IMR-90 (cell line): Measurements from ENCODE around the gene MLYCD. TPM values are rescaled to one million over a fixed set of nuclear protein-coding genes. Genes with fewer than 3 reads are reported as not detected.

Experiments
- ATAC-seq: fragments of 200-7000 bp; cut with Tn5 transposase; 2 replicates; pipeline ENCODE4 v1.9.1; 2020; ENCODE audit warnings: low read depth, mild to moderate bottlenecking, moderate library complexity
- BruUV-seq: library from RNA; stranded (reverse); fragments of 400-500 nt; replicated peaks from 2 replicates; lab custom pipeline; 2021; lab: Mats Ljungman, UMichigan
- CTCF ChIA-PET: fragments of 300-600 bp; formaldehyde crosslinking; extraction: SDS; loops from one replicate; lab custom pipeline; 2021; ENCODE audit warnings: antibody characterized with exemption; lab: Yijun Ruan, JAX
- POLR2A ChIA-PET: fragments of 300-600 bp; sonication (Branson Sonifier 250); formaldehyde crosslinking; loops from one replicate; lab custom pipeline; 2022; ENCODE audit warnings: antibody characterized with exemption; ENCODE audit not compliant: unreplicated experiment; lab: Charles Lee
- DNase-seq: peaks from one replicate; pipeline ENCODE4 v3.0.0; 2013
- H2AFZ ChIP-seq: replicated peaks from 2 replicates; pipeline ENCODE3; 2013; ENCODE audit warnings: low read length, mild to moderate bottlenecking; ENCODE audit not compliant: poor library complexity
- H2AK5ac ChIP-seq: 2 replicates; pipeline ENCODE4 v1.6.1; 2013; ENCODE audit warnings: low read depth, low read length, inconsistent platforms
- H2AK9ac ChIP-seq: replicated peaks from 2 replicates; pipeline ENCODE3; 2013; ENCODE audit warnings: mild to moderate bottlenecking, low read depth, low read length, moderate library complexity; ENCODE audit not compliant: poor library complexity
- H2BK120ac ChIP-seq: 2 replicates; pipeline ENCODE4 v1.6.1; 2013; ENCODE audit warnings: low read depth, low read length, inconsistent platforms
- H2BK15ac ChIP-seq: 3 replicates; pipeline ENCODE4 v1.6.1; 2013; ENCODE audit warnings: low read depth, low read length, inconsistent platforms
- H2BK20ac ChIP-seq: 2 replicates; pipeline ENCODE4 v1.6.1; 2013; ENCODE audit warnings: low read depth, mild to moderate bottlenecking, inconsistent platforms, low read length, moderate library complexity
- H2BK5ac ChIP-seq: 2 replicates; pipeline ENCODE4 v1.6.1; 2013; ENCODE audit warnings: mild to moderate bottlenecking, low read depth, low read length, inconsistent platforms; ENCODE audit not compliant: poor library complexity, severe bottlenecking
- H3K14ac ChIP-seq: replicated peaks from 2 replicates; pipeline ENCODE4 v1.6.1; 2013; ENCODE audit warnings: low read depth, low read length, inconsistent platforms
- H3K18ac ChIP-seq: 2 replicates; pipeline ENCODE4 v1.6.1; 2013; ENCODE audit warnings: low read depth, low read length, control low read depth
- H3K23ac ChIP-seq: 2 replicates; pipeline ENCODE4 v1.6.1; 2013; ENCODE audit warnings: low read depth, low read length, inconsistent platforms
- H3K27ac ChIP-seq: 2 replicates; pipeline ENCODE4 v1.5.1; 2013; ENCODE audit warnings: mild to moderate bottlenecking, control low read depth, low read length; ENCODE audit not compliant: insufficient read depth
- H3K27me3 ChIP-seq: 2 replicates; pipeline ENCODE4 v1.6.1; 2013; ENCODE audit warnings: low read length; ENCODE audit not compliant: control insufficient read depth, insufficient read depth
- H3K36me3 ChIP-seq: 2 replicates; pipeline ENCODE4 v1.6.1; 2013; ENCODE audit warnings: low read length, mixed read lengths; ENCODE audit not compliant: control insufficient read depth, insufficient read depth
- H3K4ac ChIP-seq: 2 replicates; pipeline ENCODE4 v1.6.1; 2013; ENCODE audit warnings: low read depth, low read length, inconsistent platforms
- H3K4me1 ChIP-seq: 2 replicates; pipeline ENCODE4 v1.6.1; 2013; ENCODE audit warnings: low read length, mixed read lengths; ENCODE audit not compliant: control insufficient read depth, insufficient read depth
- H3K4me2 ChIP-seq: 2 replicates; pipeline ENCODE4 v1.6.1; 2013; ENCODE audit warnings: low read depth, mild to moderate bottlenecking, control low read depth, low read length, moderate library complexity
- H3K4me3 ChIP-seq: 2 replicates; pipeline ENCODE4 v1.5.1; 2013; ENCODE audit warnings: low read depth, mild to moderate bottlenecking, control low read depth, low read length, moderate library complexity; ENCODE audit not compliant: insufficient read depth
- H3K56ac ChIP-seq: 2 replicates; pipeline ENCODE4 v1.6.1; 2013; ENCODE audit warnings: low read length, inconsistent platforms; ENCODE audit not compliant: insufficient read depth; ENCODE audit errors: extremely low read depth
- H3K79me1 ChIP-seq, 2 experiments: 2 replicates each; pipeline ENCODE4 v1.6.1; 2013; ENCODE audit warnings: low read length in 2 of 2, inconsistent platforms in 1 of 2, low read depth in 1 of 2
- H3K9ac ChIP-seq: 2 replicates; pipeline ENCODE4 v1.6.1; 2013; ENCODE audit warnings: low read depth, low read length, control low read depth
- H3K9me1 ChIP-seq: 2 replicates; pipeline ENCODE4 v1.6.1; 2013; ENCODE audit warnings: low read length, inconsistent platforms; ENCODE audit not compliant: insufficient read depth
- H3K9me3 ChIP-seq: 2 replicates; pipeline ENCODE4 v1.6.1; 2013; ENCODE audit warnings: low read length; ENCODE audit not compliant: control insufficient read depth, insufficient read depth
- H4K20me1 ChIP-seq: 2 replicates; pipeline ENCODE4 v1.6.1; 2013; ENCODE audit warnings: low read length, inconsistent platforms; ENCODE audit not compliant: insufficient read depth
- H4K5ac ChIP-seq: 2 replicates; pipeline ENCODE4 v1.6.1; 2013; ENCODE audit warnings: mild to moderate bottlenecking, low read depth, low read length, control low read depth
- H4K8ac ChIP-seq, 2 experiments: 2 replicates each; pipeline ENCODE4 v1.6.1; 2013; ENCODE audit warnings: low read depth in 2 of 2, low read length in 2 of 2, control low read depth in 1 of 2, inconsistent platforms in 1 of 2
- H4K91ac ChIP-seq: 2 replicates; pipeline ENCODE4 v1.6.1; 2013; ENCODE audit warnings: low read depth, low read length, inconsistent platforms; ENCODE audit not compliant: insufficient read depth
- BHLHE40 ChIP-seq: fragments of 150-350 bp; IDR thresholded peaks from 2 replicates; pipeline ENCODE4 v1.6.1; 2016; ENCODE audit warnings: mild to moderate bottlenecking, low read depth, low read length
- ELK1 ChIP-seq: fragments of 150-350 bp; IDR thresholded peaks from 2 replicates; pipeline ENCODE4 v1.6.1; 2016; ENCODE audit warnings: low read depth, mild to moderate bottlenecking, low read length, moderate library complexity, borderline replicate concordance
- MXI1 ChIP-seq: IDR thresholded peaks from 2 replicates; pipeline ENCODE4 v1.6.1; 2012; ENCODE audit warnings: low read depth, mild to moderate bottlenecking, low read length, moderate library complexity, borderline replicate concordance
- SMC3 ChIP-seq: fragments of 150-350 bp; IDR thresholded peaks from 2 replicates; pipeline ENCODE4 v1.6.1; 2016; ENCODE audit warnings: low read depth, mild to moderate bottlenecking, antibody characterized with exemption, low read length, moderate library complexity
- WGBS, 2 experiments: methylation state at CpG; one replicate each; pipeline versions ENCODE4 v1.1.5 to v1.1.7; 2013; ENCODE audit warnings: missing lambda C conversion rate in 2 of 2; ENCODE audit not compliant: insufficient read length in 1 of 2; ENCODE audit errors: extremely low coverage in 2 of 2; 5-methylcytosine and 5-hydroxymethylcytosine counted together
- dilution Hi-C: fragments of 300-500 bp; cut with HindIII; formaldehyde crosslinking; loops from one replicate; pipeline ENCODE4 v1.14.3; 2018; ENCODE audit warnings: low sequenced_read_pairs; ENCODE audit not compliant: unreplicated experiment
- in situ Hi-C: fragments of 300-500 bp; cut with MboI; formaldehyde crosslinking; loops from 3 replicates; pipeline ENCODE4 v1.14.3; 2019; ENCODE audit warnings: low sequenced_read_pairs, inconsistent platforms, mixed read lengths
- intact Hi-C: fragments of 100-400 bp; cut with micrococcal nuclease; formaldehyde crosslinking; loops from 2 replicates; pipeline ENCODE4 v1.10.0; 2022
- polyA plus RNA-seq, 3 experiments: library from polyadenylated mRNA; depleted of rRNA; stranded (reverse); fragments of >200 nt; gene quantifications; 2 replicates each; pipeline ENCODE4 v1.2.3, GENCODE V29; 2012; ENCODE audit warnings: low replicate concordance in 1 of 3
- total RNA-seq: library from RNA; depleted of rRNA; stranded (reverse); fragments of >200 nt; gene quantifications from 2 replicates; pipeline ENCODE4 v1.2.3, GENCODE V29; 2012
- TF ChIP-seq, protein P1 (sequence below): conservative IDR thresholded peaks from 2 replicates; pipeline ENCODE4 v1.5.1; 2012; ENCODE audit warnings: mild to moderate bottlenecking, low read depth, low read length, improper control_type of control experiment

Gene MLYCD
- total and polyA plus RNA-seq, 2 of the 4 experiments (the other 2 are of a cell fraction): 1.9 to 2.7 TPM

DNA sequence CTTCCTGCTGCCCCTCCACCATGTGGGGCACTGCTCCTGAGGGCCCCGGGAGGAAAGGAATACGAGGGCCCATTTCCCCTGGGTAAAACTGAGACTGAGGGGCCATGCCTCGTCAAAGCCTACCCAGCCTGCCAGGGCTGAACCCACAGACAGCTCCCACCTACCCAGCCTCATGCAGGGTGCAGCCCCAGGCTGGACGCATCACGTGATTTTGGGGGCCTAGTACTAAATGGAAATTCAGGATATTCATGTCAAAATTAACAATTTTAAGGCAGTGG lies 50.7 kb downstream of the MLYCD start:
- H3K36me3 ChIP-seq: no peaks in the 10 kb centered on the region
- H3K14ac ChIP-seq: no peak overlapping the region
- dilution Hi-C loops (no loop called here), in situ Hi-C loops (loop anchor here (25.0 kb wide), 1 partner anchor 538 kb away; no protein-coding TSS in a partner anchor), intact Hi-C loops (no loop called here)
- peaks cover 12% of the 10 kb centered on the region for H3K4me1 ChIP-seq
- no peak for DNase-seq
- peaks cover 8% of the 10 kb centered on the region for H3K9me1 ChIP-seq
- H3K4me2 ChIP-seq: no peak overlapping the region
- H3K9ac ChIP-seq: no peak overlapping the region
- H3K56ac ChIP-seq: no peak overlapping the region
- H3K4ac ChIP-seq: no peak overlapping the region
- ChIA-PET POLR2A (no interaction called here), CTCF (no interaction called here)
- H2AFZ ChIP-seq: no peak overlapping the region
- no TSS peak for BruUV-seq
- no peak overlapping the region for H4K5ac ChIP-seq
- H2AK5ac ChIP-seq: no peak overlapping the region
- H3K9me3 ChIP-seq: no peaks in the 10 kb centered on the region
- H2BK120ac ChIP-seq: no peak overlapping the region
- no peak overlapping the region for H3K23ac ChIP-seq
- no peak overlapping the region for H4K8ac ChIP-seq
- H2BK15ac ChIP-seq: no peak overlapping the region
- H2AK9ac ChIP-seq: no peak overlapping the region
- TF ChIP-seq SMC3 (no peak), BHLHE40 (no peak), MXI1 (no peak), ELK1 (no peak)
- TF ChIP-seq, protein P1, sequence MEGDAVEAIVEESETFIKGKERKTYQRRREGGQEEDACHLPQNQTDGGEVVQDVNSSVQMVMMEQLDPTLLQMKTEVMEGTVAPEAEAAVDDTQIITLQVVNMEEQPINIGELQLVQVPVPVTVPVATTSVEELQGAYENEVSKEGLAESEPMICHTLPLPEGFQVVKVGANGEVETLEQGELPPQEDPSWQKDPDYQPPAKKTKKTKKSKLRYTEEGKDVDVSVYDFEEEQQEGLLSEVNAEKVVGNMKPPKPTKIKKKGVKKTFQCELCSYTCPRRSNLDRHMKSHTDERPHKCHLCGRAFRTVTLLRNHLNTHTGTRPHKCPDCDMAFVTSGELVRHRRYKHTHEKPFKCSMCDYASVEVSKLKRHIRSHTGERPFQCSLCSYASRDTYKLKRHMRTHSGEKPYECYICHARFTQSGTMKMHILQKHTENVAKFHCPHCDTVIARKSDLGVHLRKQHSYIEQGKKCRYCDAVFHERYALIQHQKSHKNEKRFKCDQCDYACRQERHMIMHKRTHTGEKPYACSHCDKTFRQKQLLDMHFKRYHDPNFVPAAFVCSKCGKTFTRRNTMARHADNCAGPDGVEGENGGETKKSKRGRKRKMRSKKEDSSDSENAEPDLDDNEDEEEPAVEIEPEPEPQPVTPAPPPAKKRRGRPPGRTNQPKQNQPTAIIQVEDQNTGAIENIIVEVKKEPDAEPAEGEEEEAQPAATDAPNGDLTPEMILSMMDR: no peak
- no peak overlapping the region for H3K18ac ChIP-seq
- no peak overlapping the region for H2BK5ac ChIP-seq
- no peak overlapping the region for H3K4me3 ChIP-seq
- peaks cover 0 to 11% of the 10 kb centered on the region in 2 experiments; a peak in 1 of 4 replicates for H3K79me1 ChIP-seq
- no CpG with 5 or more reads among the region's 5 CpGs for WGBS, 2 experiments
- no peak for ATAC-seq
- no peak overlapping the region for H3K27ac ChIP-seq
- no peak overlapping the region for H4K91ac ChIP-seq
- no peak overlapping the region for H2BK20ac ChIP-seq
- H4K20me1 ChIP-seq: 0 out of 2 replicates have a peak, but pooled peaks cover 4% of the 10 kb centered on the region
- no peaks in the 10 kb centered on the region for H3K27me3 ChIP-seq
